Peyer's patch (tissue), 4 donors: ENCODE results near the gene NHLRC4. TPM values are rescaled to one million over a fixed set of nuclear protein-coding genes. Genes with fewer than 3 reads are reported as not detected.

Experiments used
- DNase-seq, 3 donors: peaks; one replicate each; pipeline ENCODE4 v3.0.0-alpha.2; 2017 to 2019
- H3K27ac ChIP-seq, 4 donors: fragments of 200-600 bp; sonication (generic); one replicate each; pipeline ENCODE4 v1.5.1; 2016 to 2019
- H3K27me3 ChIP-seq, 2 donors: fragments of 200-600 bp; sonication (generic); one replicate each; pipeline ENCODE4 v1.5.1; 2019
- H3K36me3 ChIP-seq, 3 donors: fragments of 200-600 bp; sonication (generic); one replicate each; pipeline ENCODE4 v1.5.1; 2016 to 2019
- H3K4me1 ChIP-seq, 4 donors: fragments of 200-600 bp; sonication (generic); one replicate each; pipeline ENCODE4 v1.5.1; 2016 to 2019
- H3K4me3 ChIP-seq, 4 donors: fragments of 200-600 bp; sonication (generic); 1 replicate in 3 of 4; 2 replicates in 1 of 4; pipeline ENCODE4 v1.5.1; 2016 to 2019; ENCODE audit warnings: mild to moderate bottlenecking in 1 of 4
- H3K9me3 ChIP-seq, 4 donors: fragments of 200-600 bp; sonication (generic); one replicate each; pipeline ENCODE4 v1.5.1; 2016 to 2019; ENCODE audit warnings: mild to moderate bottlenecking in 1 of 4
- POLR2A ChIP-seq, 2 donors: fragments of 450-650 bp; IDR thresholded peaks; one replicate each; pipeline ENCODE4 v1.5.1; 2017; ENCODE audit warnings: antibody characterized with exemption in 2 of 2, mild to moderate bottlenecking in 2 of 2, moderate library complexity in 2 of 2
- total RNA-seq, 4 donors: library from RNA; depleted of rRNA; stranded (reverse); fragments of >200 nt; gene quantifications; one replicate each; pipeline ENCODE4 v1.1.0, GENCODE V29; 2016
- TF ChIP-seq, protein P1 (sequence below), 6 experiments: fragments of 450-650 bp in 4 of 6; fragments of 200-600 bp in 2 of 6; sonication (generic) in 1 of 6; IDR thresholded peaks; one replicate each; pipeline ENCODE4 v1.5.1; 2017 to 2019; ENCODE audit warnings: antibody characterized with exemption in 6 of 6, mild to moderate bottlenecking in 3 of 6, moderate library complexity in 1 of 6

NHLRC4 gene
- total RNA-seq, 4 donors from 2014 or later: 1.2 to 17.3 (median 1.5) TPM

- peak; percentile 66 to 81 (median 73) for DNase-seq
Observed at GRCh38 chr16:569445-570254, 2.8 kb downstream of the NHLRC4 start, which contains the start of gene PIGQ. PIGQ (plus strand) TSS chr16:569968; CDS start chr16:574075, 4,107 bp downstream.

GRCh38 chr16:572865-573650, 6.3 kb downstream of the NHLRC4 start:
- Histone ChIP-seq H3K36me3 (peaks cover 0 to 17% (median 0%) of the 10 kb centered on the region in 3 donors), H3K4me3 (no peak overlapping the region), H3K4me1 (peaks cover 5 to 23% (median 12%) of the 10 kb centered on the region in 4 donors), H3K27me3 (no peaks in the 10 kb centered on the region), H3K27ac (no peak overlapping the region), H3K9me3 (no peaks in the 10 kb centered on the region)
- DNase-seq: no peak
- TF ChIP-seq POLR2A (IDR thresholded peaks at IDR 0.05): no peak
- TF ChIP-seq, protein P1, sequence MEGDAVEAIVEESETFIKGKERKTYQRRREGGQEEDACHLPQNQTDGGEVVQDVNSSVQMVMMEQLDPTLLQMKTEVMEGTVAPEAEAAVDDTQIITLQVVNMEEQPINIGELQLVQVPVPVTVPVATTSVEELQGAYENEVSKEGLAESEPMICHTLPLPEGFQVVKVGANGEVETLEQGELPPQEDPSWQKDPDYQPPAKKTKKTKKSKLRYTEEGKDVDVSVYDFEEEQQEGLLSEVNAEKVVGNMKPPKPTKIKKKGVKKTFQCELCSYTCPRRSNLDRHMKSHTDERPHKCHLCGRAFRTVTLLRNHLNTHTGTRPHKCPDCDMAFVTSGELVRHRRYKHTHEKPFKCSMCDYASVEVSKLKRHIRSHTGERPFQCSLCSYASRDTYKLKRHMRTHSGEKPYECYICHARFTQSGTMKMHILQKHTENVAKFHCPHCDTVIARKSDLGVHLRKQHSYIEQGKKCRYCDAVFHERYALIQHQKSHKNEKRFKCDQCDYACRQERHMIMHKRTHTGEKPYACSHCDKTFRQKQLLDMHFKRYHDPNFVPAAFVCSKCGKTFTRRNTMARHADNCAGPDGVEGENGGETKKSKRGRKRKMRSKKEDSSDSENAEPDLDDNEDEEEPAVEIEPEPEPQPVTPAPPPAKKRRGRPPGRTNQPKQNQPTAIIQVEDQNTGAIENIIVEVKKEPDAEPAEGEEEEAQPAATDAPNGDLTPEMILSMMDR (IDR thresholded peaks at IDR 0.05): no peak

More at GRCh38 chr16:569445-570254, 2.8 kb downstream of the NHLRC4 start, which contains the start of gene PIGQ:
- peak within 1 kb of the TSS; percentile 77 to 97 (median 90) for H3K4me3 ChIP-seq
- H3K9me3 ChIP-seq: no peaks in the 10 kb centered on the region
- H3K4me1 ChIP-seq: peaks cover 7 to 49% (median 28%) of the 10 kb centered on the region in 4 donors
- peaks cover 0 to 11% (median 0%) of the 10 kb centered on the region in 3 donors for H3K36me3 ChIP-seq
- no peaks in the 10 kb centered on the region for H3K27me3 ChIP-seq
- H3K27ac ChIP-seq: peak within 1 kb of the TSS; percentile 60 to 78 (median 76)
- TF ChIP-seq, protein P1 (IDR thresholded peaks at IDR 0.05): no peak
- TF ChIP-seq POLR2A (IDR thresholded peaks at IDR 0.05): no peak

DNA sequence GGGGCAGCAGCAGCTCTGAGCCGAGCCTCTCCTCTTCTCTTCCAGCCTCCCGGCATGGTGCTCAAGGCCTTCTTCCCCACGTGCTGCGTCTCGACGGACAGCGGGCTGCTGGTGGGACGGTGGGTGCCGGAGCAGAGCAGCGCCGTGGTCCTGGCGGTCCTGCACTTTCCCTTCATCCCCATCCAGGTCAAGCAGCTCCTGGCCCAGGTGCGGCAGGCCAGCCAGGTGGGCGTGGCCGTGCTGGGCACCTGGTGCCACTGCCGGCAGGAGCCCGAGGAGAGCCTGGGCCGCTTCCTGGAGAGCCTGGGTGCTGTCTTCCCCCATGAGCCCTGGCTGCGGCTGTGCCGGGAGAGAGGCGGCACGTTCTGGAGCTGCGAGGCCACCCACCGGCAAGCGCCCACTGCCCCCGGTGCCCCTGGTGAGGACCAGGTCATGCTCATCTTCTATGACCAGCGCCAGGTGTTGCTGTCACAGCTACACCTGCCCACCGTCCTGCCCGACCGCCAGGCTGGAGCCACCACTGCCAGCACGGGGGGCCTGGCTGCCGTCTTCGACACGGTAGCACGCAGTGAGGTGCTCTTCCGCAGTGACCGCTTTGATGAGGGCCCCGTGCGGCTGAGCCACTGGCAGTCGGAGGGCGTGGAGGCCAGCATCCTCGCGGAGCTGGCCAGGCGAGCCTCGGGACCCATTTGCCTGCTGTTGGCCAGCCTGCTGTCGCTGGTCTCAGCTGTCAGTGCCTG, 7.4 kb downstream of the NHLRC4 start:
- H3K36me3 ChIP-seq: peaks cover 0 to 17% (median 0%) of the 10 kb centered on the region in 3 donors

DNA sequence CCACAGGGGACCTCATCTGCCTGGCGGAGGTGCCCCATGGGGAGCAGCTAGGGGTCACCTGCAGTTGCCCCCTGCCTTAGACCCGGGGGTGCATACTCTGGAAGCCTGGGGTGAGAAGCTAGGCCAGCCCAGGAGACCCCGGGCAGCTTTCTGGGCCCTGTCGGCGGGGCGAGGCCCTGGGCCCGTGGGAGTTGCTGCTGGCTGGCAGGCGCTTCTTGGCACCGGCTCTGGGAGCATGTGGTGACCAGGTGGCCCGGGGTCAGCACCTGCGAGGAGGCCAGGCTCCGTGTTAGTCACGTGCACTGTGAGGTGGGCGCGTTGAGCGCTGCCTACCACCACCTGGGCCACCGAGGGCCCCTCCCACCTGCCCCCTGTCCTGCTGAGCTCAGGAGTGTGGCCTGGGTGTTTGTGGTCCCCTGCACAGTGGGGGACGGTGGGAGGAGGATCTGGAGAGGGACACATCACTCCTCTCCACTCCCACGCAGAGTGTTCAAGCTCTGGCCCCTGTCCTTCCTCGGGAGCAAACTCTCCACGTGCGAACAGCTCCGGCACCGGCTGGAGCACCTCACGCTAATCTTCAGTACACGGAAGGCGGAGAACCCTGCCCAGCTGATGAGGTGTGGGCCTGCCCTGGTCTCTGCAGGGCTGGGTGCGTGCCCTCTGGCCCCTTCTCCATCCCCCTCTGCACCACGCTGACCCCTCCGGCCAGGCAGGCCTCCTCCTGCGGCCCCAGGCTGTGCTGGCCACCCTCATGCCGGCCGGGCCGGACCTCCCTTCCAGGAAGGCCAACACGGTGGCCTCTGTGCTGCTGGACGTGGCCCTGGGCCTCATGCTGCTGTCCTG, 8.8 kb downstream of the NHLRC4 start:
- DNase-seq: no peak
- Histone ChIP-seq H3K4me3 (no peak overlapping the region), H3K4me1 (peaks cover 0 to 13% (median 3%) of the 10 kb centered on the region in 4 donors), H3K36me3 (peaks cover 0 to 17% (median 0%) of the 10 kb centered on the region in 3 donors), H3K27ac (no peak overlapping the region), H3K9me3 (no peaks in the 10 kb centered on the region), H3K27me3 (no peaks in the 10 kb centered on the region)
- TF ChIP-seq POLR2A (IDR thresholded peaks at IDR 0.05): no peak
- TF ChIP-seq, protein P1 (IDR thresholded peaks at IDR 0.05): no peak

More for the DNA sequence above, 7.4 kb downstream of the NHLRC4 start:
- Histone ChIP-seq H3K4me1 (peaks cover 3 to 18% (median 6%) of the 10 kb centered on the region in 4 donors), H3K9me3 (no peaks in the 10 kb centered on the region), H3K4me3 (no peak overlapping the region), H3K27me3 (no peaks in the 10 kb centered on the region), H3K27ac (no peak overlapping the region)
- DNase-seq: no peak
- no peak for TF ChIP-seq POLR2A (IDR thresholded peaks at IDR 0.05)
- TF ChIP-seq, protein P1 (IDR thresholded peaks at IDR 0.05): no peak
